Stimulated activated naive CD8-positive, alpha-beta T cell treated with anti-CD3 and anti-CD28 coated beads, Interleukin-15, Interleukin-2, amounts not matched to agents 100 U/mL and 50 U/mL, for 24 hours (primary cell): ENCODE results near the gene SLC41A3.

Source experiments
- ATAC-seq: fragments of 150-1000 bp; cut with Tn5 transposase; one replicate; pipeline ENCODE4 v1.10.0; 2021
- DNase-seq: peaks from one replicate; pipeline ENCODE4 v3.0.0; 2021

The SLC41A3 gene

GRCh38 chr3:126083913-126084767 lies at the start of gene SLC41A3:
Gene SLC41A3 (minus strand): TSS chr3:126084124. CDS start chr3:126068219, 15,905 bp downstream.
- DNase-seq = peak; percentile 92
- ATAC-seq = peak; percentile 96

GRCh38 chr3:126133606-126134005 lies 49.7 kb upstream of the SLC41A3 start:
- no peak for DNase-seq
- ATAC-seq = no peak

GRCh38 chr3:126132751-126133511 lies 49.0 kb upstream of the SLC41A3 start:
- ATAC-seq (no peak), DNase-seq (no peak)

- no peak for DNase-seq
- no peak for ATAC-seq
These were observed 48.2 kb upstream of the SLC41A3 start for GRCh38 chr3:126131881-126132750.

- DNase-seq (no peak), ATAC-seq (no peak)
These were observed 47.2 kb upstream of the SLC41A3 start for GRCh38 chr3:126130981-126131745.

- no peak for DNase-seq
- ATAC-seq = no peak
These were observed 46.3 kb upstream of the SLC41A3 start for GRCh38 chr3:126130081-126130855.

DNA sequence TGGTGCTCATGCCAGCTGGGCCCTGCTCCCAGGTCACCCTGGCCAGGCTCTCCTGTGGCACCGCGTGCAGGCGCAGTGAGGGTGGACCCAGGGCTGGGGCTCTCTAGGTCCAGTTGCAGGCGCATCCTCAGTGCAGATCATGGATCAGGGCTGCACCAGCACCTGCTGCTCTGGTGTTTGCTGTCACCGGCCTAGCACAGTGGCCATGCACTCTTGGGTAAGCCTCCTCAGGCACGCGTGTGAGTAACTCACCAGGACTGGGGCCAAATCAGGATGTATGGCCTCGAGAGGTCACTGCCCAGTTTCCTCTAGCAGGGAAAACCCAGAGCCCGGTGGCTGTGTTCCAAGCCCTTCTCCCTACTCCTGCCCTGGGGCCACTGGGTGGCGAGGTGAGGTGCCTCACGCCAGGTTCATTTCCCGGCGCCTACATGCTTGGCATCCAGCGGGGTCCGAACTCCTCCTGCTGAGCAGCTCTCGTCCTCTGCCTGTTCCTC lies 45.5 kb upstream of the SLC41A3 start:
- DNase-seq (no peak), ATAC-seq (no peak)

DNA sequence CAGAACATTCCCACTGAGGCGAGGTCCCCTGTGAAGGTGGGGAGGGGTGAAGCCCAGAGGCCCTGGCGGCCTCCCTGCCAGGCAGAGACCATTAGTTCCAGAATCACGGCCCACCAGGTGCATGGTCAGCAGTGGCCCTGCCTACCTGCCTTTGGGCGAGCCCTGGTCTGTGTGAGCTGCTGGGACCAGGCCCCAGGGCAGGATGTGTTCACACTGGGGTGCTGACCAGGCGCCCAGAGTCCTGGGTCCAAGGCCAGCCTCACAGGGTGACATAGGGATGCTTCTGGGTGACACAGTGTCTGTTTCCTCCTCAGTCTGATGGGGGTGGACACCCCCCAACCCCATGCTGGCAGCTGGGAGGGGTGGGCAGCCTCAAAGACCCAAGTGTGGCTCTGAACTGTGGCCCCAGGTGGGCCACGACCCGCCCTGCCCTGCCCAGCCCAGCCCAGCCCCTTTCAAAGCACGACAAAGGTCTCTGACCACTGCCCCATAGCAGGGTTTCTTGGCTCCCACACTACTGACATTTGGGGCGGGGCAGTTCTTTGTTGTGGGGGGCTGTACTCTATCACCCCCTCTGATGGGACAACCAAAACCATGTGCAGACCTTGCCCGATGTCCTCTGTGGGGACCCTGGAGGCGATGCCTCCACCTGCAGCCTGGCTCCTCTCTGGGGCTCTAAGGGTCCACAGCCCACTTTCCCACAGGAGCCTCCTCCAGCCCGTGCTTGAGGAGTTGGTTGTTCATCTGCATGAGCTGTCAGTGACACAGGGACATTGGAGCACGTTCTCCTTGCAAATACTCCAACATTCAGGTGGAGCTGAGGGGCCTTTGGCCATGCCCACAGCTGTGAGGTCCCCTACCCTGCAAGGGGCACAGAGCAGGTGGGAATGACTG lies 44.8 kb upstream of the SLC41A3 start:
- ATAC-seq = no peak

GRCh38 chr3:126127904-126128303 lies 44.0 kb upstream of the SLC41A3 start:
- ATAC-seq (no peak), DNase-seq (no peak)

More for the DNA sequence above, 44.8 kb upstream of the SLC41A3 start:
- no peak for DNase-seq

DNA sequence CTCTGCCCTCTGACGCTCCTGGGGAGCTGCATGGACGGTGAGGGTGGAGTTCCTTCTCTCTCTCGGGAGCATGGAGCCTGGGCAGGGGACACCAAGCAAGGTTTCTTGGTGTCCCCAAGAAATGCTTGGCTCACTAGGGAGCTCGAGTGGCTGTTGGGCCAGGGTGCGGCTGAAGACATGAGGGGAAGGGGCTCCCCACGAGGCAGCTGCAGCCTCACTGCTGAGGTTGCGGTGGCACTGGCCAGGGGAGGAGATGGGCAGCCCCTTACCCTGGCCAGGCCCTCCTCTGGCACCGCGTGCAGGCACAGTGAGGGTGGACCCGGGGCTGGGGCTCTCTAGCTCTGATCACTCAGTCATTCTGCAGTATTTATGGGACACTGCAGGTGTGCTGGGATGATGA lies 43.5 kb upstream of the SLC41A3 start:
- DNase-seq (no peak), ATAC-seq (no peak)

- ATAC-seq = no peak
- DNase-seq = no peak
These were observed 43.0 kb upstream of the SLC41A3 start for GRCh38 chr3:126126811-126127431.

DNA sequence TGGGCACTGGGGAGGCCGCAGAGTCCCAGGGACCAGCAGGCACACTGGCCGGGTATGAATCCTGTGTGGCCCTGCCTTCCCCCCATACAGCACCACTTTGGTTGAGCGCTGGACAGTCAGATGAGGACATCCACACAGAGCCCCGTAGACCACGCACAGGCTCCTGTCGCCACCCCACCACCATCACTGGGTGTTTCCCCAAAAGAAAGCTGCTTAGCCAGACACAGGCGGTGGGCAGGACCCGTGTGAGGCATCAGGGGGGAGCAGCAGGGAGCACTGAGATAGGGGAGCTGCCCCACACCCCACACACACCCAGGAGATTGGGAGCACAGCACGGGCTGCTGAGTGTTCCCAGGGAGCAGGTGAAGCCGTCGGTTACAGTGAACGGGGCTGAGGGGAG lies 42.4 kb upstream of the SLC41A3 start:
- no peak for ATAC-seq

GRCh38 chr3:126125781-126126251 lies 41.9 kb upstream of the SLC41A3 start:
- DNase-seq (no peak), ATAC-seq (no peak)

More for the DNA sequence above, 42.4 kb upstream of the SLC41A3 start:
- no peak for DNase-seq

- no peak for ATAC-seq
- no peak for DNase-seq
These were observed 41.4 kb upstream of the SLC41A3 start for GRCh38 chr3:126125341-126125740.

GRCh38 chr3:126124896-126125295 lies 41.0 kb upstream of the SLC41A3 start:
- no peak for DNase-seq
- ATAC-seq = no peak

DNA sequence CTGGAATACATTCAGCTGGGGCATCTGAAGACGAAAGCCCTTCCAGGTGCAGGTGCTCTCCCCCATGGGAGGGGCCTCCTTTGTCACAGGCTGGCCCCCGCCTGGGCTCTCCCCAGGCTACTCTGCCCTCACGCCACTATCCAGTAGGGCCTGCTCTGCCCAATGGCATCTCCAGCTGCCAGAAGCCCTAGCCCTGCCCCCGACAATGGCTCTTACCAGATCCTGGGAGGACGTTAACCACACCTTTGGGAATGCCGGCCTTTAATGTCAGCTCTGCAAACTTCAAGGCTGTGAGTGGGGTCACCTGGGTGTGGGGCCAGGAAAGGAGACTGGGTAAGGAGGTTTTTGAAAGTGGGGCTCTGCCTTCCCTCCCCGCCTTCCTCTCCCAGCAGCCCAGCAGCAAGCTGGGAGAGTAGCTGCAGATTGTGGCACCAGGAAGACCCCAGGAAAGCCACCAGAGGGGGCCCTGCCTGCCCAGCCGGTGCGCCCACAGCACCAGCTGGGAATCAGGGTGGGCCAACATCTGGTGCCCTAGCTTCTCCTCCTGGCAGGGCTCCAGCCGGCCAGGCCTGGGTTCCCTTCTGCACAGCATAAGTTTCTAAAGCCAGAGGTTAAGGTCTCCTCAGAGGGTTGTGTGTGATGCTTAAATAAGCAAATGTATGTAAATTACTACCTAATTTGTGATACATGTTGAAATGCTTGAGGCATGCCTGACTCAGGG lies 40.4 kb upstream of the SLC41A3 start:
- DNase-seq = no peak
- ATAC-seq = no peak

GRCh38 chr3:126121632-126122031 lies 37.7 kb upstream of the SLC41A3 start:
- no peak for DNase-seq
- no peak for ATAC-seq

DNA sequence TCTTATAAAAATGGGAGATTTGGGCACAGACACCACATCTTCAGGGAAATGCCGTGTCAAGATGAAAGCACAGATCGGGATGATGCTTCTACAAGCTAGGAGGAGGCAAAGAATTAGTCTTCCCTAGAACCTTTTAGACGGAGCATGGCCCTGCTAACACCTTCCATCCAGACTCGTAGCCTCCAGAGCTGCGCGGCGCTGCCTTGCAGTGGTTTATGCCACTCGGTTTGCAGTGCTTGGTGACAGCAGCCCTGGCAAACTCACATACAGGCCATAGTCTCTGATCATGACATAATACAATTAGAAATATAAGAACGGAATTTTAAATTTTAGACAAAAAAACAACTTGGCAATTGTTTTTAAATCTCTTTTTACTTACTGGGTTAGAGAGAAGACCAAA lies 37.1 kb upstream of the SLC41A3 start:
- DNase-seq (no peak), ATAC-seq (no peak)
